LNCAP (cell line): ENCODE results near the gene TAF3.

Experiments
- TF ChIP-seq, protein P1 (sequence below): fragments of 450-650 bp; IDR thresholded peaks from 2 replicates; pipeline ENCODE4 v1.5.1; 2017; ENCODE audit warnings: mild to moderate bottlenecking

Gene TAF3

DNA sequence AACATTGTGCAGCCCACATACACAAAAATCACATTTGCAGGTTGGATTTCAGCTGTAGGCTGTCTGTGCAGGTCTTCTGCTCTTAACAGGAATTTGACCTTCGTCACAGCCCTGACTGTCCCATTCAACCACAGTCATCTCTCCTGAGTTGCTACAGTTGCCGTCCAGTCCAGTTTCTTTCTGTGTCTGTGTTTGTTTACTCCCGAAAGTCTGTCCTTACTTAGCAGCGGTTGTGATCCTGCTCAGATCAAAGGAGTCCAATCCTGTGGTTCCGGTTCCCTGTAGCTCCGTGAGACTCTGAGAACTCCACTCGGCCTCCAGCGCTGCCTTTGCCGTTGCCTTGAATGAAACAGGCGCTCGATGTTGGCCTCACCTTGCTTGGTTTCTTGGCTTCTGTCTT lies 124.6 kb downstream of the TAF3 start:
- TF ChIP-seq, protein P1, sequence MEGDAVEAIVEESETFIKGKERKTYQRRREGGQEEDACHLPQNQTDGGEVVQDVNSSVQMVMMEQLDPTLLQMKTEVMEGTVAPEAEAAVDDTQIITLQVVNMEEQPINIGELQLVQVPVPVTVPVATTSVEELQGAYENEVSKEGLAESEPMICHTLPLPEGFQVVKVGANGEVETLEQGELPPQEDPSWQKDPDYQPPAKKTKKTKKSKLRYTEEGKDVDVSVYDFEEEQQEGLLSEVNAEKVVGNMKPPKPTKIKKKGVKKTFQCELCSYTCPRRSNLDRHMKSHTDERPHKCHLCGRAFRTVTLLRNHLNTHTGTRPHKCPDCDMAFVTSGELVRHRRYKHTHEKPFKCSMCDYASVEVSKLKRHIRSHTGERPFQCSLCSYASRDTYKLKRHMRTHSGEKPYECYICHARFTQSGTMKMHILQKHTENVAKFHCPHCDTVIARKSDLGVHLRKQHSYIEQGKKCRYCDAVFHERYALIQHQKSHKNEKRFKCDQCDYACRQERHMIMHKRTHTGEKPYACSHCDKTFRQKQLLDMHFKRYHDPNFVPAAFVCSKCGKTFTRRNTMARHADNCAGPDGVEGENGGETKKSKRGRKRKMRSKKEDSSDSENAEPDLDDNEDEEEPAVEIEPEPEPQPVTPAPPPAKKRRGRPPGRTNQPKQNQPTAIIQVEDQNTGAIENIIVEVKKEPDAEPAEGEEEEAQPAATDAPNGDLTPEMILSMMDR = no peak

DNA sequence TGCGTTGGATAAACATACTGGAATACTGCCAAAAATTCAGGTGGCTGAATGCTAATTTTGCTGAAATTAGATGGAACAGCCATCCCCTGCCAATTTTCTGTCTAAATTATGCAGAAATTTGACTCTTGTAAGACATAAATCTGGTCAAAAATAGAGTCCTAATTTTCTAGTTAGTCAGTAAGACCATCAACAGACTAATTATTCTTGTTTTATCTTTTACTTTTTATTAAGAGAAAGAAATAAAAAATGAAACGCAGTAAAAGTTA lies 125.8 kb downstream of the TAF3 start:
- TF ChIP-seq, protein P1 = no peak

DNA sequence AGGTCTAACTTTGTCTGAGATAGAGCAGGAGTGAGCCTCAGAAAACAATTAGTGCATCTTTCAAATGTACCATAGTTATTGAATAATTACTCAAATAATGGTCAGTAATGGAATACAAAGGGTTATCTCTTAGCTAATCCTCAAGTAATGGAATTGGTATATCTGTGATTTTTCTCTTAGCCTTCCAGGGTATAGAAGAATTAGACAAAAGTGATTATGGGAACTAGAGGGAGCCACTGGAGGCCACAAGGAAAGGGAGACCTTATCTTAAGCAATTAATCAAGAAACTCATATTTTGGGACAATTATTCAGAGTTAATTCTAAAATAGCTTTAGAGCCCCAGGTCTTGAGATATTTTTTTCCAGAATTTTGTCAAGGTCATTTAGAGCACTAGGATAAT lies 126.2 kb downstream of the TAF3 start:
- TF ChIP-seq, protein P1 = no peak

DNA sequence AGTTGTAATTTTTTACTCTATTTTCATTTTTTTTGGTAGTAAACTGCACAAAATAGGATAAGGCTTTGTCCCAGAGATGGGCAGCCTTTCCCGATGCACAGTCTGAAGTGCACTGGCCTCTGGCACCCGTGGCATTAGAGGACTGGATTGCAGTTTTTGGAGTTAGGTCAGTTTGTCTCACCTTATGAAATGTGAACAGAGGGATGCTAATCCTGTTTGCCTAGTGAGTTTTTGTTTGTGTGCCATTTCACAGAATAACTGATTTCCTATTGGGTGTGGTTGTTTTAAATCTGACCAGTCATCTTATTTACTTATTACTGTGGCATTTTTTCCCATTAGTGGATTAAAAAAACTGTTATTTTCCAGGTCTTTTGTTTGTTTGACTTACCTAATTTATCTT lies 126.7 kb downstream of the TAF3 start:
- TF ChIP-seq, protein P1 = no peak

DNA sequence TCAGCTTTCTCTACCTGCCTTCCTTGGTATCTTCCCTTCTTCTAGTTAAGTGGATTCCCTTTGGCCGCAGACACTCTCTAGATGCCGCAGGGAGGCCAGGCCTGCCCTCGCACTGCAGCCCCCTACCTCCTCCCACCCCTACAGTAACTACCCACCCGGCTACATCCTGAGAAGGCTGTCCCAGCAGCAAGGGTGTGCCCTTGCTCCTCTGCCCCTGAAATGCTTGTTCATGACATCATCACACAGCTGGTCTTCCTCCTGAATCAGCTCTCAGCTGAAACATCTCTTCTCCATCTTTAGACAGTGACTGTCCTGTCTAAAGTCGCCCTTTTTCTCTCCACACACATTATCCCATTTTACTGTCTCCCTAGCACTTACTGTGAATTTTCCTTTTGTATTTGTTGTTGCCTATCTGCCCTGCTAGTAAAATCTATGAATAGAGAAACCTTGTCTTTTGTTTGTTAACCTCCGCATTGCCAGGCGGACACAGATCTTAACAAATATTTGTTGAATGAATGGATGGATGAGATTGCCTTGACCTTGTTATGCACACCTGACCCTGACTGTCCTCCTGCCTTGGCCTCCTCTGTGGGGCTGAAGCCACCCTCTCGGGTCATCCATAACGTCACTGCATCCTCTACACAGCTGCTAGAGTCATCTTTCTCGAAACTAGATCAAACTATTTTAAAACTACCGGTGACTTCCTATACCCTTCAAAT lies 127.3 kb downstream of the TAF3 start:
- TF ChIP-seq, protein P1 = no peak

DNA sequence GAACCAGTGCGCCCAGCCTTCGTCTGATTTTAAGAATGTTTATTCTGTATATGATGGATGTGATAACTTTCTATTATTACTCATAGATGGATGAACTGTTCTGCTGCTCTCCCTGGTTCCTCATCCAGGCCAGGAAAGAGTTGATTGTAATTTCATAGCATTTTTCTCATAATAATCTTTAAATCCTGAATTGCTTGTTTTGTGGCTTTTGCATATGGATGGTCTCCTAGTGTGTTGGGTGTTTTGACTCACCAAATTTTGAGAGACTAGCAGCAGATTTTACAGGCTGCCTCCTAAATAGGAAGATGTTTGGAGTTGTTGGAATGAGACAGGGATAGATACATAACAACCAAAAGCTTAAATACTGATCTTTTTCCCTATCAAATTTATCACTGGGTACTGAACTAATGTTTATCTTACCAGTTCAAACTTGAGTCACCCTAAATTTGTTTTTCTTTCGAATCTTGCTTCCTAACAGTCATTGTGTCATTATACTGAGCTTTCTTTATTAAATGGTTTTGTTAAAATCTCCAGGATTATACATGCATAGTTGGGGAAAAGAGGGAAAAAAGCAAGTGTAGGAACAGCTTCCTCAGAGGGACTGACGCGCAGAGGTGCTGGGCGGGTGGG lies 130.2 kb downstream of the TAF3 start:
- TF ChIP-seq, protein P1 = no peak

DNA sequence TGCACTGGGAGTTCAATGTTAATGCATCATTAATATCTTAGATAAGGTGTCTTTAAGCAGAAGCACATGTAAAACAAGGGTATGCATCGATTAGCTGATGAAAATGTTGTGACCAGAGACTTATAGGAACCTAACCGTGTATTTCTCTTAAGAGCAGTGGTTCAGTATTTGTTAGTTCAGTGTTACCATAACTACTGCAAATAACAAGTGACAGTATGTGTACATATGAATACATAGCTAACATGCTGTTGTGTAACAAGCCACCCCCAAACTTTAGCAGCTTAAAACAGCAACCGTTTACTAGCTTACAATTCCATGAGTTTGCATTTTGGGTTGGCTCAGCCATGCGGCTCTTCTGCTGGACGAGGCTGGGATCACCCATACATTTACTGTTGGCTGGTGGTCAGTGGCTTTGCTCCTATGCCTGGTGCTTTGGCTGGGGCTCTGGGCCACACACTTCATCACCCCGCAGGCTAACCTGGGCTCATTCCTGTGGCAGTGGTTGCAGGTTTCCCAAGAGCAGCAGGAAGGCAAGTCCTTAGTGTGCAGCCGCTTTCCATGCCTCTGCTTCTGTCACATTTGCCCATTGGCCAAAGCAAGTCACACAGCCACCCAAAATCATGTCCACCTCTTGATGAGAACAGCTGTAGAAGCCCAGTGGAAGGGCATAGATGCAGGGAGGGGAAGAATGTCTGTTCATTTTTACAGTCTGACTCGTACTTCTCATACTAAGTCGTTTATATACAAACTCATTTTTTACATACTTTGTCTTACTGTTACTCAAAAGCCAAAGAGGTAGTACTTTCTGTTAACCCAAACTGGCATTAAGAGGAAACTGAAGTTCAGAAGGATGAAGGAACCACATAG lies 132.9 kb downstream of the TAF3 start:
- TF ChIP-seq, protein P1 = no peak
